OCI-LY1 (cell line): ENCODE measurements around the gene H6PD.

Source experiments
- EZH2 ChIP-seq: fragments of 200-600 bp; sonication (generic), shearing (Covaris generic); IDR thresholded peaks from 2 replicates; pipeline ENCODE4 v1.8.0; 2017; ENCODE audit warnings: borderline replicate concordance, mixed run types, mild to moderate bottlenecking, antibody characterized with exemption, low read length, moderate library complexity, mixed read lengths
- TF ChIP-seq, protein P1 (sequence below): fragments of 200-600 bp; sonication (generic), shearing (Covaris generic); IDR thresholded peaks from 2 replicates; pipeline ENCODE4 v1.5.1; 2017; ENCODE audit warnings: mild to moderate bottlenecking, antibody characterized with exemption, low read length, moderate library complexity, mixed read lengths

DNA sequence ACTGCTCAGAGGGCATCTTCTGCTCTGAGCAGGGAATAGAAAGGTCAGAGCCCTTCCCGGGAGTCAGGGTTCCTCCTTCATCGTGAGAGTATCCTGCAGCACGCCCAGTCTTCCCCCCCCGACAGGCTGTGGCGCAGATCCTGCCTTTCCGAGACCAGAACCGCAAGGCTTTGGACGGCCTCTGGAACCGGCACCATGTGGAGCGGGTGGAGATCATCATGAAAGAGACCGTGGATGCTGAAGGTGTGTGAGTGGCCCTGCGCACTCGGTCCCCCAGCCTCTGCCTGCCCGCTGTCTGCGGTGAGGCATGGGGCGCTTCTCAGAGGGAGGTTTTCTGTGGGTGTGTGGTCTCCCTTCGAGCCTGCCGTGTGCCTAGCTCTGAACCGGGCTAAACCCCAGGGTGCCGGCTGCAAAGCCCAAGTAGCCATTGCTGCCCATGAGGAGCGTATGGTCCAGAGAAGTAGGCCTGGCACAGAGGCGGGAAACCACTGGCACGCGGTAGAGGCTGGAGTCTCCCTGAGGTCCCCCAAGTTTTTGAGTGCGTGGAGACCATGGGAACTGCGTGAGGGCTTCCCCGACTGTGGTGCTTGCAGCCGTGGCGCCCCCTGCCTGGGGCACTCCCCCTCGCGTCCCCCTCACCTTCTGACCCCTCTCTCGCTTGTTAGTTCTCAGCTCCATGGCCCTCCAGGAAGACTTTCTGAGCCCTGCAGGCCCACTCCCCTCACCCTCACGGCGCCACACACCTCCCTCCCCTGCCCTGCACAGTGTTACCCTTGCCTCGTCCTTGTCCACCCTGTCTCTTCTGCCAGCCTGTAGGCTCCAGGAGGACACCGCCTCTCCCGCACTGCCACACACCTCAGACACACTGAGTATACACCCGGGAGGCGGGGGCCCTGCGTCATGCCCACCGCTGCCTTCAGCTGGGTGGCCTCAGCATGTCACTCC is 12.5 kb downstream of the H6PD start:
- TF ChIP-seq, protein P1, sequence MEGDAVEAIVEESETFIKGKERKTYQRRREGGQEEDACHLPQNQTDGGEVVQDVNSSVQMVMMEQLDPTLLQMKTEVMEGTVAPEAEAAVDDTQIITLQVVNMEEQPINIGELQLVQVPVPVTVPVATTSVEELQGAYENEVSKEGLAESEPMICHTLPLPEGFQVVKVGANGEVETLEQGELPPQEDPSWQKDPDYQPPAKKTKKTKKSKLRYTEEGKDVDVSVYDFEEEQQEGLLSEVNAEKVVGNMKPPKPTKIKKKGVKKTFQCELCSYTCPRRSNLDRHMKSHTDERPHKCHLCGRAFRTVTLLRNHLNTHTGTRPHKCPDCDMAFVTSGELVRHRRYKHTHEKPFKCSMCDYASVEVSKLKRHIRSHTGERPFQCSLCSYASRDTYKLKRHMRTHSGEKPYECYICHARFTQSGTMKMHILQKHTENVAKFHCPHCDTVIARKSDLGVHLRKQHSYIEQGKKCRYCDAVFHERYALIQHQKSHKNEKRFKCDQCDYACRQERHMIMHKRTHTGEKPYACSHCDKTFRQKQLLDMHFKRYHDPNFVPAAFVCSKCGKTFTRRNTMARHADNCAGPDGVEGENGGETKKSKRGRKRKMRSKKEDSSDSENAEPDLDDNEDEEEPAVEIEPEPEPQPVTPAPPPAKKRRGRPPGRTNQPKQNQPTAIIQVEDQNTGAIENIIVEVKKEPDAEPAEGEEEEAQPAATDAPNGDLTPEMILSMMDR: no peak
- no peak for TF ChIP-seq EZH2
